ENCODE measurements around the gene HLA-DRB1. TPM values are rescaled to one million over a fixed set of nuclear protein-coding genes. Genes with fewer than 3 reads are reported as not detected.

The HLA-DRB1 gene
- total RNA-seq, 1 experiment from 2014 or later = 1.4 TPM

DNA sequence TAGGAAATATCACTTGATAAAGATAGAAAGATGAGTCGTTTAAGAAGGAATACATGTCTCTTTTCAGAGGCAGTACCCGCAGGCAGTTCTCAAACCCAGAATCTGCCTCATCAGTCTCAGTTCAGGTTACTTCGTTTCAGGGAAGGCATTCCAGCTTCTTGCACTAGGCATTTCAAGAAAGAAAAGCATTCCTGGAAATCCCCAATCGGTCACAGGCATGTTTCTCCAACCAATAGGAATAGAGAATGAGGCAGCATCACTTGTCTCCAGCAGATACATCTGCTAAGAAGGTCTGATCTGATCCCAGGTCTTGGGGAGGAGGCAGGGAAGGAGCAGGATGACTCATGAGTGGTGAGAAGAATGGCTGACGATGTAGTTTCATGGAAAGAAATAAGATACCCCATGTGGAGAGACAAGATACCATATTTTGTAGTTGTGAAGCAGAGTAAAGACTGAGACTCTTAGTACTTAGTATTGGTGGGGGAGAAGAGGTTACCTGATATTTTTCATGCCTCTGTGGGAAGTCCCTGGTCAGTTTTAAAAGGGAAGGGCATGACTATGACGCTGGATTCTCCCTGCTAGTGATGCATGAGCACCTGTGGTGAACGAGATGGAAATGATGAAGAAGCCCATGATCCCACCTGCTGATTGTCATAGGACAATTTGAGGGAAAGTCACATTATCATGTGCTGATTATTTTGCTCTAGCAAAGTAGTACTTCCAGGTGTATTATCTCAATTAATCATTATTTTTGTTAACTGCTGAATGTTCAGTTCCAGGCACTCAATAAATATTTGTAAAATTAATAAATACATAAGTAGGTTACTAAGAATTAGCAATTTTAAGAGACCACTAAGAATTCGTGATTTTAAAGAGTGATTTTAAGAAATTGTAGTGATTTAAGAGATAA is 20.3 kb upstream of the HLA-DRB1 start (continued):
- TF ChIP-seq, protein P1, sequence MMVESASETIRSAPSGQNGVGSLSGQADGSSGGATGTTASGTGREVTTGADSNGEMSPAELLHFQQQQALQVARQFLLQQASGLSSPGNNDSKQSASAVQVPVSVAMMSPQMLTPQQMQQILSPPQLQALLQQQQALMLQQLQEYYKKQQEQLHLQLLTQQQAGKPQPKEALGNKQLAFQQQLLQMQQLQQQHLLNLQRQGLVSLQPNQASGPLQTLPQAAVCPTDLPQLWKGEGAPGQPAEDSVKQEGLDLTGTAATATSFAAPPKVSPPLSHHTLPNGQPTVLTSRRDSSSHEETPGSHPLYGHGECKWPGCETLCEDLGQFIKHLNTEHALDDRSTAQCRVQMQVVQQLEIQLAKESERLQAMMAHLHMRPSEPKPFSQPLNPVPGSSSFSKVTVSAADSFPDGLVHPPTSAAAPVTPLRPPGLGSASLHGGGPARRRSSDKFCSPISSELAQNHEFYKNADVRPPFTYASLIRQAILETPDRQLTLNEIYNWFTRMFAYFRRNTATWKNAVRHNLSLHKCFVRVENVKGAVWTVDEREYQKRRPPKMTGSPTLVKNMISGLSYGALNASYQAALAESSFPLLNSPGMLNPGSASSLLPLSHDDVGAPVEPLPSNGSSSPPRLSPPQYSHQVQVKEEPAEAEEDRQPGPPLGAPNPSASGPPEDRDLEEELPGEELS (CRISPR knock-in tag; IDR thresholded peaks at IDR 0.05) = no peak
- TF ChIP-seq RELA (CRISPR knock-in tag; IDR thresholded peaks at IDR 0.05; ENCODE audit: borderline replicate concordance) = no peak

DNA sequence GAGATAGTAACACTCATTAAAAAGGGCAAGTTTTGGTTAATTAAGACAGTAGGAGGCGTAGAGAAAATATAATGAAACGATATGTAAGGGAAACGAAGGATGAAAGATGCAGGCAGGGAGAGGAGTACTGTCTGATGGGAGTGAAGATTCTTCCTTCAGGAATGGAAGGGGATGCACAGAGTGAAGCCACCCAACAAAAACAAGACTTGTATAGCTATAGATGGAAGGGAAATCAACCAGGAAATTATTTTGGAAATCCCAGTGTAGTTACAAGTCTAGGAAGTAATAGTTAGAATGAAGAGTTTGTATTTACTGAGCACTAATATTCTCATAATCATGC is 19.7 kb upstream of the HLA-DRB1 start:
- no peak overlapping the region for H3K27ac Mint-ChIP-seq
- TF ChIP-seq, protein P2, sequence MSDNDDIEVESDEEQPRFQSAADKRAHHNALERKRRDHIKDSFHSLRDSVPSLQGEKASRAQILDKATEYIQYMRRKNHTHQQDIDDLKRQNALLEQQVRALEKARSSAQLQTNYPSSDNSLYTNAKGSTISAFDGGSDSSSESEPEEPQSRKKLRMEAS (CRISPR knock-in tag; IDR thresholded peaks at IDR 0.05) = no peak
- TF ChIP-seq, protein P3, sequence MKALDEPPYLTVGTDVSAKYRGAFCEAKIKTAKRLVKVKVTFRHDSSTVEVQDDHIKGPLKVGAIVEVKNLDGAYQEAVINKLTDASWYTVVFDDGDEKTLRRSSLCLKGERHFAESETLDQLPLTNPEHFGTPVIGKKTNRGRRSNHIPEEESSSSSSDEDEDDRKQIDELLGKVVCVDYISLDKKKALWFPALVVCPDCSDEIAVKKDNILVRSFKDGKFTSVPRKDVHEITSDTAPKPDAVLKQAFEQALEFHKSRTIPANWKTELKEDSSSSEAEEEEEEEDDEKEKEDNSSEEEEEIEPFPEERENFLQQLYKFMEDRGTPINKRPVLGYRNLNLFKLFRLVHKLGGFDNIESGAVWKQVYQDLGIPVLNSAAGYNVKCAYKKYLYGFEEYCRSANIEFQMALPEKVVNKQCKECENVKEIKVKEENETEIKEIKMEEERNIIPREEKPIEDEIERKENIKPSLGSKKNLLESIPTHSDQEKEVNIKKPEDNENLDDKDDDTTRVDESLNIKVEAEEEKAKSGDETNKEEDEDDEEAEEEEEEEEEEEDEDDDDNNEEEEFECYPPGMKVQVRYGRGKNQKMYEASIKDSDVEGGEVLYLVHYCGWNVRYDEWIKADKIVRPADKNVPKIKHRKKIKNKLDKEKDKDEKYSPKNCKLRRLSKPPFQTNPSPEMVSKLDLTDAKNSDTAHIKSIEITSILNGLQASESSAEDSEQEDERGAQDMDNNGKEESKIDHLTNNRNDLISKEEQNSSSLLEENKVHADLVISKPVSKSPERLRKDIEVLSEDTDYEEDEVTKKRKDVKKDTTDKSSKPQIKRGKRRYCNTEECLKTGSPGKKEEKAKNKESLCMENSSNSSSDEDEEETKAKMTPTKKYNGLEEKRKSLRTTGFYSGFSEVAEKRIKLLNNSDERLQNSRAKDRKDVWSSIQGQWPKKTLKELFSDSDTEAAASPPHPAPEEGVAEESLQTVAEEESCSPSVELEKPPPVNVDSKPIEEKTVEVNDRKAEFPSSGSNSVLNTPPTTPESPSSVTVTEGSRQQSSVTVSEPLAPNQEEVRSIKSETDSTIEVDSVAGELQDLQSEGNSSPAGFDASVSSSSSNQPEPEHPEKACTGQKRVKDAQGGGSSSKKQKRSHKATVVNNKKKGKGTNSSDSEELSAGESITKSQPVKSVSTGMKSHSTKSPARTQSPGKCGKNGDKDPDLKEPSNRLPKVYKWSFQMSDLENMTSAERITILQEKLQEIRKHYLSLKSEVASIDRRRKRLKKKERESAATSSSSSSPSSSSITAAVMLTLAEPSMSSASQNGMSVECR (CRISPR knock-in tag; IDR thresholded peaks at IDR 0.05; ENCODE audit: borderline replicate concordance) = no peak
- TF ChIP-seq, protein P4, sequence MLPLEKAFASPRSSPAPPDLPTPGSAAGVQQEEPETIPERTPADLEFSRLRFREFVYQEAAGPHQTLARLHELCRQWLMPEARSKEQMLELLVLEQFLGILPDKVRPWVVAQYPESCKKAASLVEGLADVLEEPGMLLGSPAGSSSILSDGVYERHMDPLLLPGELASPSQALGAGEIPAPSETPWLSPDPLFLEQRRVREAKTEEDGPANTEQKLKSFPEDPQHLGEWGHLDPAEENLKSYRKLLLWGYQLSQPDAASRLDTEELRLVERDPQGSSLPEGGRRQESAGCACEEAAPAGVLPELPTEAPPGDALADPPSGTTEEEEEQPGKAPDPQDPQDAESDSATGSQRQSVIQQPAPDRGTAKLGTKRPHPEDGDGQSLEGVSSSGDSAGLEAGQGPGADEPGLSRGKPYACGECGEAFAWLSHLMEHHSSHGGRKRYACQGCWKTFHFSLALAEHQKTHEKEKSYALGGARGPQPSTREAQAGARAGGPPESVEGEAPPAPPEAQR (CRISPR knock-in tag; IDR thresholded peaks at IDR 0.05) = no peak
- no peak for TF ChIP-seq ZNF138 (CRISPR knock-in tag; conservative IDR thresholded peaks at IDR 0.05)
- TF ChIP-seq GRHL2 (CRISPR knock-in tag; IDR thresholded peaks at IDR 0.05; ENCODE audit: insufficient replicate concordance, severe bottlenecking) = no peak
- TF ChIP-seq, protein P5, sequence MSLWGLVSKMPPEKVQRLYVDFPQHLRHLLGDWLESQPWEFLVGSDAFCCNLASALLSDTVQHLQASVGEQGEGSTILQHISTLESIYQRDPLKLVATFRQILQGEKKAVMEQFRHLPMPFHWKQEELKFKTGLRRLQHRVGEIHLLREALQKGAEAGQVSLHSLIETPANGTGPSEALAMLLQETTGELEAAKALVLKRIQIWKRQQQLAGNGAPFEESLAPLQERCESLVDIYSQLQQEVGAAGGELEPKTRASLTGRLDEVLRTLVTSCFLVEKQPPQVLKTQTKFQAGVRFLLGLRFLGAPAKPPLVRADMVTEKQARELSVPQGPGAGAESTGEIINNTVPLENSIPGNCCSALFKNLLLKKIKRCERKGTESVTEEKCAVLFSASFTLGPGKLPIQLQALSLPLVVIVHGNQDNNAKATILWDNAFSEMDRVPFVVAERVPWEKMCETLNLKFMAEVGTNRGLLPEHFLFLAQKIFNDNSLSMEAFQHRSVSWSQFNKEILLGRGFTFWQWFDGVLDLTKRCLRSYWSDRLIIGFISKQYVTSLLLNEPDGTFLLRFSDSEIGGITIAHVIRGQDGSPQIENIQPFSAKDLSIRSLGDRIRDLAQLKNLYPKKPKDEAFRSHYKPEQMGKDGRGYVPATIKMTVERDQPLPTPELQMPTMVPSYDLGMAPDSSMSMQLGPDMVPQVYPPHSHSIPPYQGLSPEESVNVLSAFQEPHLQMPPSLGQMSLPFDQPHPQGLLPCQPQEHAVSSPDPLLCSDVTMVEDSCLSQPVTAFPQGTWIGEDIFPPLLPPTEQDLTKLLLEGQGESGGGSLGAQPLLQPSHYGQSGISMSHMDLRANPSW (CRISPR knock-in tag; conservative IDR thresholded peaks at IDR 0.05; ENCODE audit: low read depth) = no peak
- no peak for TF ChIP-seq ZNF317 (CRISPR knock-in tag; IDR thresholded peaks at IDR 0.05; ENCODE audit: borderline replicate concordance, low read depth)
- peaks cover 3% of the 10 kb centered on the region for H3K4me1 Mint-ChIP-seq
- H3K27me3 Mint-ChIP-seq (ENCODE audit: low read depth) = peaks cover 13% of the 10 kb centered on the region
- H3K9me3 Mint-ChIP-seq = no peaks in the 10 kb centered on the region
- H3K4me3 Mint-ChIP-seq = no peak overlapping the region
- ATAC-seq = no peak
- POLR2A ChIA-PET = no interaction called here
- CTCF ChIA-PET = no interaction called here
- no peaks in the 10 kb centered on the region for H3K36me3 Mint-ChIP-seq
- no peak for DNase-seq (ENCODE audit: low spot score)

DNA sequence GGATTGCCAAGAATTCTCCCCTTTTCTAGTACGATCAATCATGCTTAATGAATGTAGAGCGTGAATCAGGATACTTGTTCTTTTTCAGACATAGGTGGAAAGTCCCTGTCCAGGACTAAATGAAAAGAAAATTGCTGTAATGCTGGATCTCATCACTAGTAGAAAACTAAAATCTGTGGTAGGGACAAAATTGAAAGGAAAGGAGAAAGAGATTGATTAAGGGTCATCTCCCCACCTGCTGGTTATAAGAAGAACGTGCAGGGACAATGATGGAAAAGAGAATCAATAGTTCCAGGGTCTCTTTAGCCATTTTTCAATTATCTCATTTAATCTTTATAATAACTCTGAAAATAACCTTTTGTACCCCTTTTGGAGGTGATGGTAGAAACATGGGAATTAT is 18.7 kb upstream of the HLA-DRB1 start:
- Mint-ChIP-seq H3K27ac (no peak overlapping the region), H3K36me3 (no peaks in the 10 kb centered on the region), H3K9me3 (no peaks in the 10 kb centered on the region), H3K4me3 (no peak overlapping the region), H3K4me1 (peaks cover 3% of the 10 kb centered on the region), H3K27me3 (ENCODE audit: low read depth) (peaks cover 13% of the 10 kb centered on the region)
- POLR2A ChIA-PET = no interaction called here
- DNase-seq (ENCODE audit: low spot score) (no peak), ATAC-seq (no peak)
- CTCF ChIA-PET = no interaction called here
- TF ChIP-seq, protein P6, sequence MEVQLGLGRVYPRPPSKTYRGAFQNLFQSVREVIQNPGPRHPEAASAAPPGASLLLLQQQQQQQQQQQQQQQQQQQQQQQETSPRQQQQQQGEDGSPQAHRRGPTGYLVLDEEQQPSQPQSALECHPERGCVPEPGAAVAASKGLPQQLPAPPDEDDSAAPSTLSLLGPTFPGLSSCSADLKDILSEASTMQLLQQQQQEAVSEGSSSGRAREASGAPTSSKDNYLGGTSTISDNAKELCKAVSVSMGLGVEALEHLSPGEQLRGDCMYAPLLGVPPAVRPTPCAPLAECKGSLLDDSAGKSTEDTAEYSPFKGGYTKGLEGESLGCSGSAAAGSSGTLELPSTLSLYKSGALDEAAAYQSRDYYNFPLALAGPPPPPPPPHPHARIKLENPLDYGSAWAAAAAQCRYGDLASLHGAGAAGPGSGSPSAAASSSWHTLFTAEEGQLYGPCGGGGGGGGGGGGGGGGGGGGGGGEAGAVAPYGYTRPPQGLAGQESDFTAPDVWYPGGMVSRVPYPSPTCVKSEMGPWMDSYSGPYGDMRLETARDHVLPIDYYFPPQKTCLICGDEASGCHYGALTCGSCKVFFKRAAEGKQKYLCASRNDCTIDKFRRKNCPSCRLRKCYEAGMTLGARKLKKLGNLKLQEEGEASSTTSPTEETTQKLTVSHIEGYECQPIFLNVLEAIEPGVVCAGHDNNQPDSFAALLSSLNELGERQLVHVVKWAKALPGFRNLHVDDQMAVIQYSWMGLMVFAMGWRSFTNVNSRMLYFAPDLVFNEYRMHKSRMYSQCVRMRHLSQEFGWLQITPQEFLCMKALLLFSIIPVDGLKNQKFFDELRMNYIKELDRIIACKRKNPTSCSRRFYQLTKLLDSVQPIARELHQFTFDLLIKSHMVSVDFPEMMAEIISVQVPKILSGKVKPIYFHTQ (CRISPR knock-in tag; IDR thresholded peaks at IDR 0.05) = no peak
- TF ChIP-seq, protein P4 (CRISPR knock-in tag; IDR thresholded peaks at IDR 0.05) = no peak
- TF ChIP-seq NFE2L1 (CRISPR knock-in tag; IDR thresholded peaks at IDR 0.05) = no peak
- TF ChIP-seq RELA (CRISPR knock-in tag; IDR thresholded peaks at IDR 0.05; ENCODE audit: borderline replicate concordance) = no peak
- no peak for TF ChIP-seq ZNF232 (CRISPR knock-in tag; IDR thresholded peaks at IDR 0.05)
- no peak for TF ChIP-seq NR1H2 (CRISPR knock-in tag; IDR thresholded peaks at IDR 0.05)
